Endothelial cell of hepatic sinusoid (primary cell): ENCODE measurements around the gene SNAPC4.
"Not testable (repeated sequence)": the region's sequence is repeated elsewhere in the genome, so short reads cannot be mapped to it uniquely, and the experiment has no call there.

Source experiments
- in situ Hi-C: cut with HindIII; loops from 2 replicates; pipeline ENCODE4 v1.10.0; 2017; ENCODE audit warnings: low sequenced_read_pairs

Gene SNAPC4

GRCh38 chr9:136410500-136411287 lies 10.7 kb upstream of the SNAPC4 start, which contains the start of the genes ENTR1 and PMPCA:
Gene ENTR1 (minus strand): TSS chr9:136410614. CDS start chr9:136410397, 217 bp downstream.
Gene PMPCA (plus strand): TSS chr9:136410658. CDS start chr9:136410669, 11 bp downstream.
- in situ Hi-C loops, result no loop called here

- in situ Hi-C loops, result no loop called here
Observed at GRCh38 chr9:136409557-136410455, 9.8 kb upstream of the SNAPC4 start.

GRCh38 chr9:136407911-136408310 lies 7.9 kb upstream of the SNAPC4 start:
- in situ Hi-C loops, result no loop called here

GRCh38 chr9:136407061-136407460 lies 7.1 kb upstream of the SNAPC4 start:
- in situ Hi-C loops, result not testable (repeated sequence)

GRCh38 chr9:136405904-136406303 lies 5.9 kb upstream of the SNAPC4 start:
- in situ Hi-C loops, result not testable (repeated sequence)

DNA sequence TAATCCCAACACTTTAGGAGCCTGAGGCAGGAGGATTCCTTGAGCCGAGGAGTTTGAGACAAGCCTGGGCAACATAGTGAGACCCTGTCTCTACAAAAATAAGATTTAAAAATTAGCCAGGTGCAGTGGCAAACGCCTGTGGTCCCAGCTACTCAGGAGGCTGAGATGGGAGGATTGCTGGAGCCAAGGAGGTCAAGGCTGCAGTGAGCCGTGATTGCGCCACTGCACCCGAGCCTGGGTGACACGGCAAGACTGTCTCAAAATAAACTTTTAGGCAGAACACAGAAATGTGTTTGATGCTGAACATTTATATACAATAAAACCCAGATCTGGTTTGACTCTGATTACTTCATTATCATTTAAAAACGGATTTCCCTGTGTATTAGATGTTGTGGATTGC lies 5.5 kb upstream of the SNAPC4 start:
- in situ Hi-C loops, result no loop called here

GRCh38 chr9:136404801-136405136 lies 4.8 kb upstream of the SNAPC4 start:
- in situ Hi-C loops, result no loop called here

- in situ Hi-C loops, result no loop called here
Observed at GRCh38 chr9:136403915-136404800, 4.2 kb upstream of the SNAPC4 start.

GRCh38 chr9:136403538-136403914 lies 3.6 kb upstream of the SNAPC4 start:
- in situ Hi-C loops, result no loop called here

DNA sequence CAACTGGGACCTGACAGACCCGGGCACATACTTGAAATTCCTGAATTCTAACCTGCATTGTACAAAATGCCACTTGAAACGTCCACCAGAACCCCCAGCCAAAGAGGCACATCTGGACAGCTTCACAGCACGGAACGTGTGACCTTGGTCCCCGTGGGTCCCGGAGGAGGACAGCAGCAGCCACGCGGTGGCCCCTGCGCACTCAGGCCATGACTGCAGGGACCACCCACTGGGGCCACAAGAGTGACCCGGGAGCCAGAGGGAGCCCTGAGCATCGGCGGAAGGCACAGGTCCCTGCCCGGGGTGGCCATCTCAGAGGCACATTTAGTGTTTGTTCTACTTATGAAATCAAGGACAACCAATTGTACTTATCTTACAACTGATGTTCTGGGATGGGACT lies 2.1 kb upstream of the SNAPC4 start:
- in situ Hi-C loops, result no loop called here

- in situ Hi-C loops, result no loop called here
Observed at GRCh38 chr9:136401173-136401922, 1.4 kb upstream of the SNAPC4 start.

- in situ Hi-C loops, result no loop called here
Observed at GRCh38 chr9:136399176-136400037, 563 bp downstream of the SNAPC4 start.

GRCh38 chr9:136398286-136398685 lies 1.7 kb downstream of the SNAPC4 start:
- in situ Hi-C loops, result no loop called here

- in situ Hi-C loops, result no loop called here
Observed at GRCh38 chr9:136397643-136398042, 2.3 kb downstream of the SNAPC4 start.

DNA sequence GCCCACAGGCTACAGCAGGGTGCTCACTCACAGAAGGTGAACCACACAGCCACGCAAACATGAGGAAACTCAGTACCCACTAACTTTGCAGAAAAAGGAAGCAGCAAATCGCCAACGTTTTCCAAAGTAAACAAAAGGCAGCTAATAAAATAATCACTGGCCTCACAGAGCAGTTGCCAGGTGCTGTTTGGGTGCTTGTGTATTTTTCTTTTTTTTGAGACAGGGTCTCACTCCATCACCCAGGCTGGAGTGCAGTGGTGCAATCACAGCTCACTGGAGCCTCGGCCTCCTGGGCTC lies 3.8 kb downstream of the SNAPC4 start:
- in situ Hi-C loops, result no loop called here

DNA sequence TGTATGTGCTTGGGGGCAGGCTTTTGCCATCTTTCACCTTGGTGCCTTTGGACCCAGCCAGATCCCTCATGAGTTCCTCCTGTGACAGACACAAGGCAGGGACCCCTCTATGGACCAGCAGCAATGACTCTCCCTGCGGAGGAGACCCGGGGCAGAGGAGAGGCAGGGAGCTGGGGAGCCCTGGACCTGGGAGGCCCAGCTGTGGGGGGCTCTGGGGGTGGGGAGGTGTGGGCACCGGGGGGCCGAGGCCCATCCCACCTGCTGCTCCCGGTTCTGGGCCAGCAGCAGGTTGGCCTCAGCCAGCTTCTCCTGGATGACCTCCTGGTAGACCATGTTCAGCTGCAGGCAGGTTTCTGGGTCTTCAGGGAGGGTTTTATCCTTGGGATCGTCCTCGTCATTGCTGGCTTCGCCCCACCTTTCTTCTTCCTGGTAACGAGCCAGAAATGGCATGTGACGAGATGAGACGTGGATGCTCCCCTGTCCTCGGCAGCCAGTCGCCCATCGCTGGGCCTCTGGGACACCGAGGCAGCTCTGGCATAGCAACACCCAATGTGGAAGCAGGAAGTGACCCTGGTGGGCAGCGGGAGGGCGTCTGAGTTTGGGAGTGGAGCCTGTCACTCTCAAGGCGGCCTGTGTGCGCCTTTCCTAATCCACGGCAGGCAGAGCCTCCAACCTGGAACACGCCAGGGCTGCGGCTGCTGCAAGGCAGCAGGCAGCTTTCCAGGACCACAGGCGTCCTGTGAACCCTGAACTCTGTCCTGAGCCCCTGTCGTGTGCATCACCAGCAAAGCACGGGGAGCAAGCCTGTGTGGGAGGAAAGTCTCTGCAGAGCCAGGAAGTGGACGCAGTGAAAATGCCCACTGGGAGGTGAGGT lies 4.4 kb downstream of the SNAPC4 start:
- in situ Hi-C loops, result no loop called here

DNA sequence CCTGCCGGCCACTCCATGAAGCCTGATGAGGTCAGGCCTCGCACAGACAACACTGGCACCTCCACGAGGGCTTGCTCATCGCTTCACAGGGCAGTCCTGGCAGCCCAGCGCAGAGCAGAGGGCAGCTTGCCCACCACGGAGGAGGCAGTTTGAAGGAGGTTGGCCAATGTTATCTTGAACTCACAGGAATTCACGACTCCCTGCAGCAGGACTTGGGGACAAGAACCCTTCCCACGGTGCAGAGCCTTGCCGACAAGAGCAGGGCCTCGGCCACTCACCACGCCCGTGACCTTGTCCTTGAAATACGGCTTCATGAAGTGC lies 5.0 kb downstream of the SNAPC4 start:
- in situ Hi-C loops, result no loop called here

DNA sequence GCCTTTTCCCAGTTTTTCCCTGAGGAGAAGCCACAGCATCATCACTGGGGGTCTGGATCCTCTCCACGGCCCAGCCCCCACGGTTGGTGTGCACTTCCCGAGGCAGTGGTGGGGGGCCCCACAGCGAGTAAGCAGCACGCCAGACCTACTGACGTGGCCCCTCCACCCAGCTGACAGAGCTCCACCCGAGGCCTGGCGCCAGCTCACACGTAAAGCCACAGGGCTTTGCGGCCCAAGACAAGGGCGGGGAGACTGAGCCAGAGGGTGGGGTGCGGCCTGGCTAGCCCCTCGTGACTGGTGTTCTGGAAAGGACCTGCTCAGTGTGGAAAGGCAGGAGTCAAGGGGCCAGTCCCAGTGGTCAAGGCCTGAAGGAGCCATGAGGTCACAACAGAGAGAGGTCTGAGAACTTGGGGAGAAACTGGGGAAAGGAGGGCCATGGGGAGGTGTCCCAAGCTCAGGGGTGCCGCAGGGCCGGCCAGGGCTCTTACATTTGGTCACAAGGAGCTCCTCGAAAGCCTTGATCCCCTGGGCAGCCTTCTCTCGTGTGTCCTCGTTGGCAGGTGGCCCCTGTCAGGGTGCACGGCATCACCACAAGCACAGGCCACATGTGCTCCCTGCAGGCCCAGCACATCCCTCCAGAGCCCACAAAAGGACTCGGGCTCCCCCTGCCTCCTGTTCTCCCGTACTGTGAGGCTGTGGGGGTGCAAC lies 5.5 kb downstream of the SNAPC4 start:
- in situ Hi-C loops, result no loop called here
